GM08714 (cell line): Measurements from ENCODE around the gene LBH.
A peak's percentile ranks its signal among the peaks of the same experiment; 100 is the strongest.

ENCODE experiments used
- H3K4me3 ChIP-seq: fragments of 200-500 bp; sonication (Bioruptor generic); 2 replicates; pipeline ENCODE4 v1.5.1; 2014; ENCODE audit warnings: mild to moderate bottlenecking, low read length, inconsistent platforms
- ZNF274 ChIP-seq: IDR thresholded peaks from 2 replicates; pipeline ENCODE4 v1.6.1; 2012; ENCODE audit warnings: mild to moderate bottlenecking, low read depth, low read length

Gene LBH

GRCh38 chr2:30223413-30223874, 7.9 kb upstream of the LBH start:
- H3K4me3 ChIP-seq: no peak overlapping the region
- TF ChIP-seq ZNF274: no peak

GRCh38 chr2:30224151-30224550, 7.2 kb upstream of the LBH start:
- no peak for TF ChIP-seq ZNF274
- no peak overlapping the region; the same call in 1 of the 2 replicates for H3K4me3 ChIP-seq

DNA sequence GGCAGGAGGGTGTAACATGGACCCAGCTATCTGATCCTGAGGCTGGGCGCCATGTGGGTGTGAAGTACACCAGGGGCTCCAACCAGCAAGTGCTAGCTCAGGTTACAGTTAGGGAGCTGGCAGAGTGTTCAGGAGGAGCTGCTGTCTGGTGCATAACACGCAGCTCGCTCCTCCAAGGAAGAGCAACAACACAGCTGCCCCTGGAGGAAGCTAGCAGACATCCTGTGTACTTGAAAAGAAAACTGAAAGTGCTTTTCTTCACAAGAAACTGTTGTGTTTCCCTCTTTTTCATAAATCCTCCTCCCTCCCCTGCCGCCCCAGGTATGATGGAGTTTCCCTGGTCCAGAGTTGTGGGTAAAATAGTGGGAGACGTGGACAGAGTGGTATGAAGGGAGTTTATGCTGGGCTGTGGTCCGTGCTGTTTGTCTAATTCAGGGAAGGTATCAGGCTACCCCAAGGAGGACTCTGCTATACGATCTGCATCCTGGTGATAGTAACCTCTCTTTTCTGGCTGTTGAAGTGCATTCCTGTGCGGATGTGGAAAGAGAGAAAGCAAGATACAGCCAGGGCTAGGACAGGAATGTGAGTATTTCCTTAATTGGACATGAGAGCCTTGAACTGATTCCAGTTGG, 6.1 kb upstream of the LBH start:
- no peak for TF ChIP-seq ZNF274
- H3K4me3 ChIP-seq: peak overlapping the region; percentile 63; the same call in 1 of the 2 replicates

- no peak for TF ChIP-seq ZNF274
- H3K4me3 ChIP-seq: peak overlapping the region; percentile 63; the same call in 1 of the 2 replicates
Measured at GRCh38 chr2:30226144-30227032, 4.9 kb upstream of the LBH start.

GRCh38 chr2:30229596-30229995, 1.7 kb upstream of the LBH start:
- TF ChIP-seq ZNF274: no peak
- no peak overlapping the region for H3K4me3 ChIP-seq

DNA sequence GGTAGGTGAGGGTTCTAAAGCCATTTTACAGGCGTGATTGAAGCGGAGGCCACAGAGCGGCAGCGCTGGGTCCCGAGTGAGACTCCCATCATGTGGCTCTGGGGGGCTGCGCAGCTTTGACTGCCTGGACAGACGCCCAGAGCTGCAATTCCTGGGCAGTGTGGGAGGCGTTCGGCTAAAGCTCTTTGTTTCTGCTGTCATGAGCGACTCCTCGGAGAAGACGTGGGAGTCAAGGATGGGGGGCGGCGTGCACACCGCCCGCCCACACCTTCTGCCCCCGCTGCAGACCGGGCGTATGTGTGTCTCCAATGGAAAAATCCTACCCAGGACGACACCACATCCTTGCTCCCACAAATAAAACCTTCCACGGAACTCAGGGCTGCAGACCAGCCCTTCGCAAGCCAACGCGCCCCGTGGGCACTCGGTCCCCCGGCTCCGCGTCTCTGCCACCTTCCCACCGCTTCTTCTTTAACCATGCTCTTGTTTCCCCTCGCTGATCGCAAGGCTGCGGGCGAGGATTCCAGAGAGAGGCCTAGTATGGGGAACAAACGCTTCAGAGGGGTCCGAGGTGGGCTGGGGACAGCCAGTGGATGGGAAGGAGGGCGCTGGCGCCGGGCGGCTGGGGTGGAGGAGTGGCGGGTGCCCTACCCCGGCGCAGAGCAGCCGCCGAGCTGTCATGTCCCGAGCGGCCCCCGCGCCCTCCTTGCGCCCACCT, 680 bp upstream of the LBH start:
- H3K4me3 ChIP-seq: peak overlapping the region; percentile 79; the same call in 1 of the 2 replicates
- TF ChIP-seq ZNF274: no peak

DNA sequence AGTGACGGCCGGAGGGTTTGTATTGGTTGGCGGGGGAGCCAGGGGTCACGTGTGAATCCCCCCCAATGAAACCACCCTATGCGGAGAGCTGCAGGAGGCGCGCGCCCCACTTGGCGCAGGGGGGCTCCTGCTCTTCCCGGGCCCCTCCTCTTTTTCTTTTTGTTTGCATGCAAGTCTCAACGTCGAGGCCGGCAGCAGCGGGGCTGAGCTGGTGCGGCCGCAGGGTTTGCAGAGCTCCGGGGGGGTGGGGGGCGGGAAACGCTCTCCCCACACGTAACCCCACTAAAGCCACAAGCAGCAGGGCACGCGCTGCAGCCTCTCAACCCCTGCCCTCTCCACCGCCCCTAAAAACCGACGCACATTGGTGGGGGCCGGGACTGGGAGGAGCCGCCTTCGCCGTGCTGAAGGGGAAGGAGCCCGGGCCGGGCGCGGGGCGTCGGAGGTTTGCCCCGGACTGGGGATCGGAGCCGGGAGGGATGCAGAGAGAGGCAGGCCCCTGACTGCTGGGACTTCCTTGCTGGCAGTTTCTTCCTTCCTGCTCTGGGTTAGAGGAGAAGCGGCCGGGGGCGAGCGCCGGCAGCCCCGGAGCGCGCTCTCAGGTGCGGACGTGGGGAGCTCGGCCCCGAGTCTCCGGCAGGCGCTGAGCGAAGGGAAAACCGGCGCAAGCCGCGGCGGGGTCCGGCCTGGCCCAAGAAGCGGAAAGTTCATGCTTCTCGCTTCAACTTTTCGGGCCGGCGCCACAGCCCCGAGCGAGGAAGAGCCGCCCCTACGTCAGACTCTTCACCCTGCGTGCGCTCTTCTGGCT, 864 bp downstream of the LBH start:
- peak overlapping the region; percentile 79 for H3K4me3 ChIP-seq
- TF ChIP-seq ZNF274: no peak

DNA sequence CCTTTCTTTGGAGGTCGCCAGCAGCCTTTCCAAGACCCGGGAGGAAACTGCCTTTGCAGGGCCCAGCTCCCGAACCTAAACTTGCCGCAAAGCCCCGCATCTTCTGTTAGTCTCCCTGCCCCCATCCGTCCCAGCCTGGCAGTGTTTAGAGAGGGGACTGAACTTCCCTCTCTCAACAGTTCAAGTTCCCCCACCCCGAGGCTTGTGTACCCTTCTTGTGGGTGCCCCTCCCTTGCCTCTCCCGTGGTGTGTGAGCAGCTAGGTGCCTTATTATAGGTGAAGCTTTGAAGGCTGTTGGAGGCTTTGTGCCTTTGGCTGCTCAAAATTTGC, 1.4 kb downstream of the LBH start:
- TF ChIP-seq ZNF274: no peak
- peak overlapping the region; percentile 79 for H3K4me3 ChIP-seq

DNA sequence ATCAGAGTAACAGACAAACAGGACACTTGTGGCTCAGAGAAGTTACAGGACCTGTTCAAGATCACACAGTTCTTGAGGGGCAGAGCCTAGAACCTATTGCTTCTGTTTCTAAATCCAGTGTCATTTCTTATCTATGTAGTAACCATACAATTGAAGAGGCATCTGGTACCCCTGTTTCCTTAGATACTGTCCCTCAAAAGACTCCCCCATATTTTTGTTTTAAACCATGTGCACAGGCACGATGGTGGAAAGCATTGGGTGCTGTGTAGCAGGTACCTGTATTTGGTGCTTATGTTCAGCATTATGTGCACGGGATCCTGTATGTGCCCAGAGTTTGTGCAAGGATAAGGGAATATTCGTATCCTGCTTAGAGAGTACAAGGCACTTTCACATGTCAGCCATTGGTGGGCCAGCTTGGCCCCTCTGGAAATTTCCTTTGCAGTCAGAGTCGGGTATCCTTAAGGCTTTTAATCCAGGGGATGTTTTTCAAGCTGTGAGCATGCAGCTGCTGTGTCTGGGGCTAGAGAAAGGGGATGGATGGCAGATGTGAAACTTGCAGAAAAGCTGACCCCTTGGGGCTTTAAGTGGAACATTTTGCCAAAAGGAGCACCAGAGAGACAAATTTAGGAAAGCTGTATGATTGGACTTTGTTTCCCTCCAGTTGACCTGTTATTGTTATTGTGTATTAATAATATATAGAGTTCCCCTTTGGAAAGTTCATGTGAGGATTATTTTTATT, 2.1 kb downstream of the LBH start:
- H3K4me3 ChIP-seq: peak overlapping the region; percentile 9; the same call in 1 of the 2 replicates
- TF ChIP-seq ZNF274: no peak

DNA sequence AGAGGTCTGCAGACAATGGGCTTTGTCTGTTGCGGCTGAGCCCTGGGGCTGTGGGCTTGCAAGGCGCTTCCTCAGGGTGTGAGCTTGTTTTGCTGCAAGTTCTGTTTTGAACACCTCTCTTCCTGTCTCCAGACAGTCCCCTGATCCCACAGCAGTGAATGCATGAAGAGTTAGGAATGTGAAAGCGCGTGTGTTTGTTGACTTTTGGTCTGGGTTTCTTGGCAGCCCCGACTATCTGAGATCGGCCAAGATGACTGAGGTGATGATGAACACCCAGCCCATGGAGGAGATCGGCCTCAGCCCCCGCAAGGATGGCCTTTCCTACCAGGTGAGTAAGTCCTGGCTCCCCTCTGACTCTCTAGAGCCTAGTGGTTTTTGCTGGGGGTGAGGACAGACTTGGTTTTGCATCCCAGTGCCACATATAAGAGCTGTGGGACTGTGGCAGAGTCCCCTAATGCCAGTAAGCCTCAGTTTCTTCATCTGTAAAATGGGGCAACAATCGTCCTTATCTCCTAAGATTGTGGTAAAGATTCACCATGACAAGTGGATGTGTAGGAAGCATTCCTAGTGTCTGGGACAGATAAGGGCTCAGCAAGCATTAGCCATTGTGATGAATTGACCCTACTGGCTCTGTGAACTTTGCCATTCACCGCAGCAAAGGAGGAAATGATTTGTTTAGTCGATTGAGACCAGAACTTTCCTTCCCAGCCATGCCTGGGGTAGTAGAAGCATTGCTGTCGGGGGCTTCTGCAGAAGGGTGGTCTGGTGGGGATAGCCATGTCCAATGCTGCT, 3.0 kb downstream of the LBH start:
- TF ChIP-seq ZNF274: no peak
- H3K4me3 ChIP-seq: no peak overlapping the region

DNA sequence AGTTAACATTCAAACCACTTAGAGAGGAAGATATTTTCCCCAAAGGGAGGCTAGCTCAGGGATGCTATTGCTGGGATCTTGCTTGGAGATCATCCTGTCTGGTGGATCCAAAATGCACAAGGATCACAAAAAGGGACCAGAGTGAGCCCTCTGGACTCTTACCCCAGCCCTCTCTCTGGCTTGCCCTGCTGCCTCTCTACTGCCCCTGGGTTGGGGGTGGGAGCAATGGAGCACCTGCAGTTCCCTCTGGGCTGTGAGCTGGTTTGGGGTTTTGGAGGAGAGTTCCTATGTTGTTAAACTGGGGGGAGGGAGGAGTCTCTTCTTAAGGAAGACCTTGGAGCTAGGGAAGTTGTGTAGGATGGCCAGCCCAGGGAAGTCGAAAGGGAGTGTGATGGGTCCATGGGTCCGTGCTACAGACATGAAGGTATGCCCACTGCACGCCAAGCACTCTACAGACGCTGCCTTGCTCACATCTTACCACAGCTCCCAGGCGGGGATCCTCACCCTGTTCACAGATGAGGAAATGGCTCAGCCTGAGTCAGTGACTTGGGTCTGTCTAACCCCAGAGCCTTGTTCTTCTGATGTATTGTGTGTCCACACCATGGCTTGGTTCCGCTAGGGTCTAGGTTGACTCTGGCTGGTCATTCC, 3.8 kb downstream of the LBH start:
- TF ChIP-seq ZNF274: no peak
- H3K4me3 ChIP-seq: no peak overlapping the region
